Measurements from ENCODE around the gene FDXR.

FDXR gene

GRCh38 chr17:74881073-74881472 lies 8.3 kb upstream of the FDXR start:
- H3K27ac ChIP-seq, result no peak overlapping the region
- no peak for TF ChIP-seq ZFX (IDR thresholded peaks at IDR 0.05; ENCODE audit: borderline replicate concordance)
- TF ChIP-seq, protein P1, sequence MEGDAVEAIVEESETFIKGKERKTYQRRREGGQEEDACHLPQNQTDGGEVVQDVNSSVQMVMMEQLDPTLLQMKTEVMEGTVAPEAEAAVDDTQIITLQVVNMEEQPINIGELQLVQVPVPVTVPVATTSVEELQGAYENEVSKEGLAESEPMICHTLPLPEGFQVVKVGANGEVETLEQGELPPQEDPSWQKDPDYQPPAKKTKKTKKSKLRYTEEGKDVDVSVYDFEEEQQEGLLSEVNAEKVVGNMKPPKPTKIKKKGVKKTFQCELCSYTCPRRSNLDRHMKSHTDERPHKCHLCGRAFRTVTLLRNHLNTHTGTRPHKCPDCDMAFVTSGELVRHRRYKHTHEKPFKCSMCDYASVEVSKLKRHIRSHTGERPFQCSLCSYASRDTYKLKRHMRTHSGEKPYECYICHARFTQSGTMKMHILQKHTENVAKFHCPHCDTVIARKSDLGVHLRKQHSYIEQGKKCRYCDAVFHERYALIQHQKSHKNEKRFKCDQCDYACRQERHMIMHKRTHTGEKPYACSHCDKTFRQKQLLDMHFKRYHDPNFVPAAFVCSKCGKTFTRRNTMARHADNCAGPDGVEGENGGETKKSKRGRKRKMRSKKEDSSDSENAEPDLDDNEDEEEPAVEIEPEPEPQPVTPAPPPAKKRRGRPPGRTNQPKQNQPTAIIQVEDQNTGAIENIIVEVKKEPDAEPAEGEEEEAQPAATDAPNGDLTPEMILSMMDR (IDR thresholded peaks at IDR 0.05), result no peak

DNA sequence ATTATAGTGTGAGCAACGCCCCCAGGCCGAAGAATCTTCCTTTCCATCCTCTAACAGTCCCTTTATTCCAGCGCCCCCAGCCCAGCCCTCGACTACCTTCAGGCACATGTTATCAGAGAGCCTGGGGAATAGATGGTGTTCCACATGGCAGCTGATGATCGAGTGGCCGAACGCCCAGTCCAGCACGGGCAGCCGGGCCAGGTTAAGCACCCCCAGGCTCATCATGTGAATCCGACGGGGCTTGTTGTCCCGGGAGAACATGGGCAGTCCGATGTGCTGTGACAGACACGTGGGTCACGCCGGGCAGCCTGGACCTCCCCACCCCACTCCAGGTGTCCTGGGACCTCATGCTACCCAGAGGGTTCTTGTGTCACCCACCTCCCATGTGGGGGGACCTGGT lies 6.5 kb upstream of the FDXR start:
- TF ChIP-seq, protein P1 (IDR thresholded peaks at IDR 0.05), result no peak
- TF ChIP-seq ZFX (IDR thresholded peaks at IDR 0.05; ENCODE audit: borderline replicate concordance), result no peak
- H3K27ac ChIP-seq, result no peak overlapping the region

GRCh38 chr17:74878658-74879057 lies 5.9 kb upstream of the FDXR start:
- TF ChIP-seq, protein P1 (IDR thresholded peaks at IDR 0.05), result no peak
- TF ChIP-seq ZFX (IDR thresholded peaks at IDR 0.05; ENCODE audit: borderline replicate concordance), result no peak
- H3K27ac ChIP-seq, result no peak overlapping the region

GRCh38 chr17:74877592-74878548 lies 5.1 kb upstream of the FDXR start:
- TF ChIP-seq, protein P1 (IDR thresholded peaks at IDR 0.05), result no peak
- no peak for TF ChIP-seq ZFX (IDR thresholded peaks at IDR 0.05; ENCODE audit: borderline replicate concordance)
- H3K27ac ChIP-seq, result no peak overlapping the region

- H3K27ac ChIP-seq, result no peak overlapping the region
- TF ChIP-seq ZFX (IDR thresholded peaks at IDR 0.05; ENCODE audit: borderline replicate concordance), result no peak
- TF ChIP-seq, protein P1 (IDR thresholded peaks at IDR 0.05), result no peak
These were observed 3.3 kb upstream of the FDXR start for GRCh38 chr17:74875977-74876593.

- TF ChIP-seq ZFX (IDR thresholded peaks at IDR 0.05; ENCODE audit: borderline replicate concordance), result no peak
- TF ChIP-seq, protein P1 (IDR thresholded peaks at IDR 0.05), result no peak
- H3K27ac ChIP-seq, result no peak overlapping the region
These were observed 2.6 kb upstream of the FDXR start for GRCh38 chr17:74875155-74875976.
